Endothelial cell of umbilical vein (primary cell): ENCODE results near the gene OTUB1.

Experiments
- CTCF ChIP-seq, 2 donors: IDR thresholded peaks; 1 replicate in 1 of 2; 2 replicates in 1 of 2; pipeline ENCODE4 v1.5.1; 2011; ENCODE audit warnings: low read length in 2 of 2, mild to moderate bottlenecking in 2 of 2, moderate library complexity in 2 of 2, control low read depth in 1 of 2, inconsistent platforms in 1 of 2, low read depth in 1 of 2; ENCODE audit not compliant: insufficient read depth in 1 of 2; ENCODE audit errors: extremely low read depth in 1 of 2
- EZH2 ChIP-seq: IDR thresholded peaks from 2 replicates; pipeline ENCODE4 v1.6.1; 2012; ENCODE audit warnings: borderline replicate concordance, low read depth, mild to moderate bottlenecking, moderate library complexity, low read length, inconsistent platforms; ENCODE audit not compliant: severe bottlenecking
- MAX ChIP-seq: IDR thresholded peaks from 2 replicates; pipeline ENCODE4 v1.6.1; 2011; ENCODE audit not compliant: insufficient read depth, insufficient read length

- TF ChIP-seq CTCF (IDR thresholded peaks at IDR 0.05; ENCODE audit: extremely low read depth in 1 of 2, insufficient read depth in 1 of 2, low read depth in 1 of 2, low read length in 2 of 2) (no peak), MAX (no peak), EZH2 (no peak)
Measured at GRCh38 chr11:63969461-63969860, 16.8 kb upstream of the OTUB1 start.
